ENCODE results near the gene DPEP1.
"Not testable (repeated sequence)": the region's sequence is repeated elsewhere in the genome, so short reads cannot be mapped to it uniquely, and the experiment has no call there.

DPEP1 gene

DNA sequence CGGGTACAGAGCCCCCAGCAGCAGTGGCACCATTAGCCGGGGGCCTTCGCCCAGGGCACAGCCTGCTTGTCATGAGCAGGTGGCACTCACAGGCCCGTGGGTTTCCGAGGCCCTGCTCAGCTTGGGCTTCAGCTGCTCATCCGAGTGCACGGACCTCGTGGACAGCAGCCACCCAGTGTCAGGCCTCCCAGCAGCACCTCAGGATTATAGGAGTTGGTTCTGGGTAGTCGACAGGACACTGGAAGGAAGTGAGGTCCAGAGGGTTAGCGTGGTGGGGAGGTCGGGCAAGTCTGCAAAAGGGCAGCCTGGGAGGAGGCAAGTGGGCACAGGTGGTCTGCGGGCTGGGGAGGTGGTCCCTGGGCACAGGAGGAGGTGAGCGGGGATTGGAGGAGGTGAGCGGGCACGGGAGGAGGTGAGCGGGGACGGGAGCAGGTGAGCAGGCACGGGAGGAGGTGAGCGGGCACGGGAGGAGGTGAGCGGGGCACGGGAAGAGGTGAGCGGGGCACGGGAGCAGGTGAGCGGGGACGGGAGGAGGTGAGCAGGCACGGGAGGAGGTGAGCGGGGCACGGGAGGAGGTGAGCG, 43.0 kb upstream of the DPEP1 start:
- TF ChIP-seq, protein P1, sequence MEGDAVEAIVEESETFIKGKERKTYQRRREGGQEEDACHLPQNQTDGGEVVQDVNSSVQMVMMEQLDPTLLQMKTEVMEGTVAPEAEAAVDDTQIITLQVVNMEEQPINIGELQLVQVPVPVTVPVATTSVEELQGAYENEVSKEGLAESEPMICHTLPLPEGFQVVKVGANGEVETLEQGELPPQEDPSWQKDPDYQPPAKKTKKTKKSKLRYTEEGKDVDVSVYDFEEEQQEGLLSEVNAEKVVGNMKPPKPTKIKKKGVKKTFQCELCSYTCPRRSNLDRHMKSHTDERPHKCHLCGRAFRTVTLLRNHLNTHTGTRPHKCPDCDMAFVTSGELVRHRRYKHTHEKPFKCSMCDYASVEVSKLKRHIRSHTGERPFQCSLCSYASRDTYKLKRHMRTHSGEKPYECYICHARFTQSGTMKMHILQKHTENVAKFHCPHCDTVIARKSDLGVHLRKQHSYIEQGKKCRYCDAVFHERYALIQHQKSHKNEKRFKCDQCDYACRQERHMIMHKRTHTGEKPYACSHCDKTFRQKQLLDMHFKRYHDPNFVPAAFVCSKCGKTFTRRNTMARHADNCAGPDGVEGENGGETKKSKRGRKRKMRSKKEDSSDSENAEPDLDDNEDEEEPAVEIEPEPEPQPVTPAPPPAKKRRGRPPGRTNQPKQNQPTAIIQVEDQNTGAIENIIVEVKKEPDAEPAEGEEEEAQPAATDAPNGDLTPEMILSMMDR (IDR thresholded peaks at IDR 0.05; ENCODE audit: low read depth, low read length) = no peak
- H3K4me3 ChIP-seq (ENCODE audit: low read depth, low read length) = no peak overlapping the region

DNA sequence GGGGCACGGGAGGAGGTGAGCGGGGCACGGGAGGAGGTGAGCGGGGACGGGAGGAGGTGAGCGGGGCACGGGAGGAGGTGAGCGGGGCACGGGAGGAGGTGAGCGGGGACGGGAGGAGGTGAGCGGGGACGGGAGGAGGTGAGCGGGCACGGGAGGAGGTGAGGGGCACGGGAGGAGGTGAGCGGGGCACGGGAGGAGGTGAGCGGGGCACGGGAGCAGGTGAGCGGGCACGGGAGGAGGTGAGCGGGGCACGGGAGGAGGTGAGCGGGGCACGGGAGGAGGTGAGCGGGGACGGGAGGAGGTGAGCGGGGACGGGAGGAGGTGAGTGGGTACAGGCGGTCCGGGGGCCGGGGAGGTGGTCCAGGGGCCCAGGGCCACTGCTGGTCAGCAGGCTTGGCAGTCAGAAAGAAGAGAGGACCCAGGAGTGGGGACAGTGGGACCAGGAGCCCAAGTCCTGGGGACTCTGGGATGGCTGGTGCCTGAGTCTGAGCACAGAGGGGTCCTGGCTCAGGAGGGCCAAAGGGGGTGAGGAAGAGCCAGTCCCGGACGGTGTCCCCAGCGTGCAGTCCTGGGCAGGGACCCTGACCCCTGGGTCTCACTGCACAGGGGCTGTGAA, 42.4 kb upstream of the DPEP1 start:
- H3K4me3 ChIP-seq (ENCODE audit: low read depth, low read length) = not testable (repeated sequence)

DNA sequence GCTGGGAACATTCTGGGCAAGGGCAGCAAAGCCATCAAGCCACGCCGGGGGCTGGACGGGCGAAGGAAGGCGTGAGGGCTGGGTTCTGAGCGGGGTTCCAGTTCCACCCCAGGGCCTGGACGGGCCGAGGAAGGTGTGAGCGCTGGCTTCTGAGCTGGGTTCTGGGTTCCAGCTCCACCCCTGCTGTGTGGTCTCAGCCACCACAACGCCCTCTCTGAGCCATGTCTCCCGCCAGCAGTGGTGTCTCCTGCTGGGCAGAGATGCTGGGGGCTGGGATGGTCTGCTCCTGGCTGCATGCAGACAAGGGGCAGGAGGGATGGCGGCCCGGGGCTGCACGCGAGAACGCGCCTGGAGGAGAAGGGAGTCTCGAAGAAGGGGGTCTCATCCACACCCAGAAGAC, 41.8 kb upstream of the DPEP1 start:
- TF ChIP-seq, protein P1 (IDR thresholded peaks at IDR 0.05; ENCODE audit: low read depth, low read length) = no peak
- H3K4me3 ChIP-seq (ENCODE audit: low read depth, low read length) = no peak overlapping the region

DNA sequence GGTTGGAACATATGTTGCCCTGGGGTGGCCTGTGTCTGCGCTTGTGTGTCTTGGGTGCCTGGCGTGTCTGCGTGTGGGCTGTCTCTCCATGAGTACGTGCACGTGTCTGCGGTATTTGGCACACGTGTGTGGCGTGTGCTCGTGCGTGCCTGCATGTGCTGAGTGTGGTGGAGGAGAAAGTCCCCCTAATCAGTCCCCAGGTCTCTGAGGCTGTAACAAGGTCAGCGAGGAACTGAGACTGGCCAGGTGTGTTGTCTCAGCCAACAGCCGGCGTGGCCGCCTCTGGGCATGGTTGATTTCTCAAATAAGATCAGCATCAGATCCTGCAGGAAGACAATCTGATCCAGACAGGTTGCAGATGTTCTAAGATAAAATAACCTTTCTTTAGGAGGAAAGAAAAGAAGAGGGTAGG, 41.4 kb upstream of the DPEP1 start:
- TF ChIP-seq, protein P1 (IDR thresholded peaks at IDR 0.05; ENCODE audit: low read depth, low read length) = no peak

GRCh38 chr16:89572485-89573205, 40.8 kb upstream of the DPEP1 start:
- TF ChIP-seq, protein P1 (IDR thresholded peaks at IDR 0.05; ENCODE audit: low read depth, low read length) = no peak
- no peak overlapping the region for H3K4me3 ChIP-seq (ENCODE audit: low read depth, low read length)

More for the DNA sequence above, 41.4 kb upstream of the DPEP1 start:
- H3K4me3 ChIP-seq (ENCODE audit: low read depth, low read length) = no peak overlapping the region

DNA sequence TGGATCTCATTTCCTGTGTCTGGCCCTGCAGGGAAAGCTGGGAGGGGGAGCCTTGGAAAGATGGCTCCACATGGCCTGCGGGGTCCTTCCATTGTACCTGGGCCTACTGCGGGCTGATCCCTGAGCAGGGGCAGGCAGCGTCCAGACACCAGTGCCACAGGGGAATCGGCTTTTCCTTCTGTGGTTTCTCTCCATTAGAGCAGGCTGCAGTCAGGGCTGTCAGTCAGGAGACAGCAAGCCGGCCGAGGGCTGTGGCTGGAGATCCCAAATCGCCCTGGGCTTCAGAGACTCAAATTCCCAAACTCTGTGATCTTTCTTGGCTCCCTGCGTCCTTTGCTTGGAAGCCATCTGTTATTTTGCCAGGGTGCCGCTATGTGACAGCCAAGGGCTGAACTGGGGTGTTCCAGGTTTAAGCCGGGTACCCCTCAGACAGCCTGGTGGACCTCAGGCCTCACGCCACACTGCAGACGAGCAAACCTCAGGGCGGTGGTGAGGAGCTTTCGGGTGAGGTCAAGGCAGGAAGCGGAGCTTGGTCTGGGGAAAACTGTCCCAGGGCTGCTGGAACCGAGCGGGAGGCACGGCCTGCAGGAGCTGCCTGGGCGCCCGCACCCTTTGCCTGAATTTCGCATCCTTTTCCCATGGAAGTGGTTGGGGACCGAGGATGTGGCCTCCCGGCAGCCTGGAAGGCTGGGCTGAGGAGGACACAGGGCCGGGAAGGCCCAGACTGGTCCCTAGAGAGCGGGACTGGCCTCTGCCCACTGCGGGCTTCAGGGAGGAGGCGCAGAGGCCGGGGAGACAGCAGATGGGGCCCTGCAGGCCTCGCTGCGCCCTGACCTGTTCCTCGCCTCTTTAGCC, 39.4 kb upstream of the DPEP1 start:
- TF ChIP-seq, protein P1 (IDR thresholded peaks at IDR 0.05; ENCODE audit: low read depth, low read length) = no peak
- H3K4me3 ChIP-seq (ENCODE audit: low read depth, low read length) = no peak overlapping the region

GRCh38 chr16:89574681-89575246, 38.7 kb upstream of the DPEP1 start:
- TF ChIP-seq, protein P1 (IDR thresholded peaks at IDR 0.05; ENCODE audit: low read depth, low read length) = peak; percentile 79

More at GRCh38 chr16:89574681-89575246, 38.7 kb upstream of the DPEP1 start:
- peak overlapping the region; percentile 52 for H3K4me3 ChIP-seq (ENCODE audit: low read depth, low read length)

All from WI38 (cell line).